Activated CD8-positive, alpha-beta memory T cell treated with anti-CD3 and anti-CD28 coated beads for 1 hour (primary cell): ENCODE data around the gene ZSCAN26.
"Not testable (repeated sequence)": the region's sequence is repeated elsewhere in the genome, so short reads cannot be mapped to it uniquely, and the experiment has no call there.

ENCODE experiments used
- DNase-seq, 2 donors: peaks; one replicate each; pipeline ENCODE4 v3.0.0-alpha.2; 2020; ENCODE audit warnings: low read depth in 1 of 2; ENCODE audit errors: extremely low read depth in 1 of 2

The ZSCAN26 gene

GRCh38 chr6:28315628-28316027 is 48.7 kb downstream of the ZSCAN26 start:
- DNase-seq: no peak

GRCh38 chr6:28317866-28318265 is 50.9 kb downstream of the ZSCAN26 start:
- DNase-seq: not testable (repeated sequence)

GRCh38 chr6:28322661-28323060 is 55.7 kb downstream of the ZSCAN26 start:
- no peak for DNase-seq

GRCh38 chr6:28323813-28324424 is 57.0 kb downstream of the ZSCAN26 start:
- DNase-seq: no peak

- DNase-seq: no peak
Observed at GRCh38 chr6:28326371-28326948, 59.5 kb downstream of the ZSCAN26 start.
